IMR-90 (cell line): ENCODE results near the gene MAPRE2.

ENCODE experiments used
- BHLHE40 ChIP-seq: fragments of 150-350 bp; IDR thresholded peaks from 2 replicates; pipeline ENCODE4 v1.6.1; 2016; ENCODE audit warnings: mild to moderate bottlenecking, low read depth, low read length
- CHD1 ChIP-seq: IDR thresholded peaks from 2 replicates; pipeline ENCODE4 v1.6.1; 2012; ENCODE audit warnings: low read depth, low read length, improper control_type of control experiment
- MAFK ChIP-seq: IDR thresholded peaks from 2 replicates; pipeline ENCODE4 v1.6.1; 2012; ENCODE audit warnings: low read depth, low read length, improper control_type of control experiment
- POLR2A ChIP-seq: IDR thresholded peaks from 2 replicates; pipeline ENCODE4 v1.6.1; 2012; ENCODE audit warnings: mild to moderate bottlenecking, low read depth, low read length
- RFX5 ChIP-seq: IDR thresholded peaks from 2 replicates; pipeline ENCODE4 v1.8.0; 2012; ENCODE audit warnings: low read depth, mild to moderate bottlenecking, low read length, moderate library complexity
- SMC3 ChIP-seq: fragments of 150-350 bp; IDR thresholded peaks from 2 replicates; pipeline ENCODE4 v1.6.1; 2016; ENCODE audit warnings: low read depth, mild to moderate bottlenecking, antibody characterized with exemption, low read length, moderate library complexity
- TF ChIP-seq, protein P1 (sequence below): conservative IDR thresholded peaks from 2 replicates; pipeline ENCODE4 v1.5.1; 2012; ENCODE audit warnings: mild to moderate bottlenecking, low read depth, low read length, improper control_type of control experiment
- TF ChIP-seq, protein P2 (sequence below): fragments of 150-350 bp; IDR thresholded peaks from 2 replicates; pipeline ENCODE4 v1.6.1; 2017; ENCODE audit warnings: mild to moderate bottlenecking, antibody characterized with exemption, low read length, low read depth

DNA sequence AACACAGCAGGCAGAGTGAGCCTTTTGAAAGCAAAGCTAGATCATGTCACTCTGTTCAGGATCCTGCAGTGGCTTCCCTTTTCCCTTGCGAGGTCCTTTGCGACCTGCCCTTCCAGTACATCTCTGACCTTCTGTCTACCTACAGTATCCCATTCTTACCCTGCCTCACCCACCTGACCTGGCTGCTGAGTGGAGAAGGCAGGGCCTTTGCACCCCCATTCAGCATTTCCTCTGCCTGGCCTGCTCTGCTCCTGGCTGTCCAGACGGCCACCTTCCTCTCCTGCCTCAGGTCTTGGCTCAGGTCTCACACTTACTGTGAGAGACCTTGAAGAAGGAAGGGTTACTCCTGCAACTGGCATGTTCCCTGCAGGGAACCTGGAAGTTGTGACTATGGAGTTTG is 77.4 kb downstream of the MAPRE2 start:
- no peak for TF ChIP-seq RFX5
- TF ChIP-seq, protein P1, sequence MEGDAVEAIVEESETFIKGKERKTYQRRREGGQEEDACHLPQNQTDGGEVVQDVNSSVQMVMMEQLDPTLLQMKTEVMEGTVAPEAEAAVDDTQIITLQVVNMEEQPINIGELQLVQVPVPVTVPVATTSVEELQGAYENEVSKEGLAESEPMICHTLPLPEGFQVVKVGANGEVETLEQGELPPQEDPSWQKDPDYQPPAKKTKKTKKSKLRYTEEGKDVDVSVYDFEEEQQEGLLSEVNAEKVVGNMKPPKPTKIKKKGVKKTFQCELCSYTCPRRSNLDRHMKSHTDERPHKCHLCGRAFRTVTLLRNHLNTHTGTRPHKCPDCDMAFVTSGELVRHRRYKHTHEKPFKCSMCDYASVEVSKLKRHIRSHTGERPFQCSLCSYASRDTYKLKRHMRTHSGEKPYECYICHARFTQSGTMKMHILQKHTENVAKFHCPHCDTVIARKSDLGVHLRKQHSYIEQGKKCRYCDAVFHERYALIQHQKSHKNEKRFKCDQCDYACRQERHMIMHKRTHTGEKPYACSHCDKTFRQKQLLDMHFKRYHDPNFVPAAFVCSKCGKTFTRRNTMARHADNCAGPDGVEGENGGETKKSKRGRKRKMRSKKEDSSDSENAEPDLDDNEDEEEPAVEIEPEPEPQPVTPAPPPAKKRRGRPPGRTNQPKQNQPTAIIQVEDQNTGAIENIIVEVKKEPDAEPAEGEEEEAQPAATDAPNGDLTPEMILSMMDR: no peak
- TF ChIP-seq SMC3: no peak
- TF ChIP-seq POLR2A: no peak
- TF ChIP-seq, protein P2, sequence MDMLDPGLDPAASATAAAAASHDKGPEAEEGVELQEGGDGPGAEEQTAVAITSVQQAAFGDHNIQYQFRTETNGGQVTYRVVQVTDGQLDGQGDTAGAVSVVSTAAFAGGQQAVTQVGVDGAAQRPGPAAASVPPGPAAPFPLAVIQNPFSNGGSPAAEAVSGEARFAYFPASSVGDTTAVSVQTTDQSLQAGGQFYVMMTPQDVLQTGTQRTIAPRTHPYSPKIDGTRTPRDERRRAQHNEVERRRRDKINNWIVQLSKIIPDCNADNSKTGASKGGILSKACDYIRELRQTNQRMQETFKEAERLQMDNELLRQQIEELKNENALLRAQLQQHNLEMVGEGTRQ: no peak
- TF ChIP-seq BHLHE40: no peak
- no peak for TF ChIP-seq CHD1
- TF ChIP-seq MAFK: no peak
